Lung (tissue), 12 donors: ENCODE results near the gene ORC3. TPM values are rescaled to one million over a fixed set of nuclear protein-coding genes. Genes with fewer than 3 reads are reported as not detected.

Experiments
- ATAC-seq: fragments of 200-7000 bp; cut with Tn5 transposase; one replicate; pipeline ENCODE4 v1.9.1; 2020; ENCODE audit warnings: moderate number of reproducible peaks; ENCODE audit not compliant: insufficient read depth, low FRiP score
- DNase-seq, 3 donors: peaks; one replicate each; pipeline ENCODE4 v3.0.0-alpha.2; 2013 to 2017
- H3K27ac ChIP-seq, 2 donors: one replicate each; pipeline ENCODE4 v1.5.1; 2013; ENCODE audit warnings: mild to moderate bottlenecking in 2 of 2, moderate library complexity in 2 of 2, control low read depth in 1 of 2, inconsistent platforms in 1 of 2, low read depth in 1 of 2, low read length in 1 of 2
- H3K27me3 ChIP-seq, 3 donors: one replicate each; pipeline ENCODE4 v1.5.1; 2013; ENCODE audit warnings: low read length in 2 of 3; ENCODE audit not compliant: control insufficient read depth in 3 of 3, insufficient read depth in 3 of 3
- H3K36me3 ChIP-seq, 4 donors: one replicate each; pipeline ENCODE4 v1.5.1; 2013; ENCODE audit warnings: low read length in 4 of 4, mild to moderate bottlenecking in 1 of 4, moderate library complexity in 1 of 4; ENCODE audit not compliant: control insufficient read depth in 4 of 4, insufficient read depth in 4 of 4
- H3K4me1 ChIP-seq, 5 donors: one replicate each; pipeline ENCODE4 v1.5.1; 2013; ENCODE audit warnings: low read length in 5 of 5, mild to moderate bottlenecking in 2 of 5, moderate library complexity in 1 of 5; ENCODE audit not compliant: control insufficient read depth in 5 of 5, insufficient read depth in 5 of 5
- H3K4me3 ChIP-seq: one replicate; pipeline ENCODE4 v1.5.1; 2013; ENCODE audit warnings: mild to moderate bottlenecking, control low read depth, moderate library complexity
- H3K9ac ChIP-seq, 2 donors: one replicate each; pipeline ENCODE4 v1.5.1; 2013; ENCODE audit warnings: low read length in 2 of 2, control low read depth in 1 of 2; ENCODE audit not compliant: insufficient read depth in 1 of 2
- H3K9me3 ChIP-seq, 4 donors: one replicate each; pipeline ENCODE4 v1.5.1; 2013; ENCODE audit warnings: low read length in 3 of 4, mild to moderate bottlenecking in 1 of 4, moderate library complexity in 1 of 4; ENCODE audit not compliant: control insufficient read depth in 4 of 4, insufficient read depth in 3 of 4
- WGBS, 2 donors: extraction: QIAGEN DNeasy Blood & Tissue Kit; methylation state at CpG; one replicate each; pipeline ENCODE4 v1.1.7; 2013; 5-methylcytosine and 5-hydroxymethylcytosine counted together
- polyA plus RNA-seq, 2 donors: library from polyadenylated mRNA; stranded (reverse); fragments of 200-250 nt; gene quantifications; one replicate each; pipeline ENCODE4 v1.2.1, GENCODE V29; 2013
- total RNA-seq, 2 donors: library from RNA; depleted of rRNA in 1 of 2; stranded (reverse); fragments of >200 nt in 1 of 2; gene quantifications; one replicate each; pipeline ENCODE4 v1.2.1, GENCODE V29; 2014 to 2021
- TF ChIP-seq, protein P1 (sequence below): IDR thresholded peaks from 2 replicates; pipeline ENCODE4 v1.5.1; 2012; ENCODE audit warnings: mild to moderate bottlenecking; ENCODE audit errors: control extremely low read depth, extremely low read depth
- donor health status: control.
- donor health status: control.
- donor health status: Bipolar disorder and iron deficiency.
- donor health status: healthy.
- donor health status: DM: yes; HTN: yes; CAD: no.

The ORC3 gene
- total and polyA plus RNA-seq, 4 donors = 12.0 to 30.3 (median 16.8) TPM

GRCh38 chr6:87653074-87653962 is 63.4 kb downstream of the ORC3 start:
- Histone ChIP-seq H3K9me3 (no peaks in the 10 kb centered on the region), H3K27me3 (no peaks in the 10 kb centered on the region), H3K9ac (no peak overlapping the region), H3K4me1 (no peaks in the 10 kb centered on the region), H3K27ac (no peak overlapping the region), H3K36me3 (peaks cover 4 to 23% (median 14%) of the 10 kb centered on the region in 4 donors), H3K4me3 (no peak overlapping the region)
- no peak for ATAC-seq
- 68 to 81% methylated on average over 3 of the region's 3 CpGs for WGBS, 2 donors
- no peak for DNase-seq
- TF ChIP-seq, protein P1, sequence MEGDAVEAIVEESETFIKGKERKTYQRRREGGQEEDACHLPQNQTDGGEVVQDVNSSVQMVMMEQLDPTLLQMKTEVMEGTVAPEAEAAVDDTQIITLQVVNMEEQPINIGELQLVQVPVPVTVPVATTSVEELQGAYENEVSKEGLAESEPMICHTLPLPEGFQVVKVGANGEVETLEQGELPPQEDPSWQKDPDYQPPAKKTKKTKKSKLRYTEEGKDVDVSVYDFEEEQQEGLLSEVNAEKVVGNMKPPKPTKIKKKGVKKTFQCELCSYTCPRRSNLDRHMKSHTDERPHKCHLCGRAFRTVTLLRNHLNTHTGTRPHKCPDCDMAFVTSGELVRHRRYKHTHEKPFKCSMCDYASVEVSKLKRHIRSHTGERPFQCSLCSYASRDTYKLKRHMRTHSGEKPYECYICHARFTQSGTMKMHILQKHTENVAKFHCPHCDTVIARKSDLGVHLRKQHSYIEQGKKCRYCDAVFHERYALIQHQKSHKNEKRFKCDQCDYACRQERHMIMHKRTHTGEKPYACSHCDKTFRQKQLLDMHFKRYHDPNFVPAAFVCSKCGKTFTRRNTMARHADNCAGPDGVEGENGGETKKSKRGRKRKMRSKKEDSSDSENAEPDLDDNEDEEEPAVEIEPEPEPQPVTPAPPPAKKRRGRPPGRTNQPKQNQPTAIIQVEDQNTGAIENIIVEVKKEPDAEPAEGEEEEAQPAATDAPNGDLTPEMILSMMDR = no peak

DNA sequence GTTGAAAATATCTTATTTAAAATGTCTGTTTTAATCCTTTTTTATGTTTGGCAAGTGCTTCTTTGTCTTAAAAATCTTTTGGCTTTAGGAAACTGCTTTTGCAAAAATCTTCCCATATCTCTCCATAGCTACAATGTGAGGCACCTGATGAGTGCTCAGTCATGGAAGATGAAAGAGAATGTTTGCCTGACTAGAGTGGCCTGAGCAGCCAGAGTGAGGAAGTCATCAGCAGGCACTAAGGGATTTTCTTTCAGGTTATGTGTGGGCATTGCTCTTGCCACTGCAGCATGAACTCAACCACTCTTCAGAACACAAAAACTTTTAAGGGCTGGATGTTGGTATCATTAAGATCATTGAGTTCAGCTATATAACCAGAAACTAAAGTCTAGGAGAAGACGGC is 64.2 kb downstream of the ORC3 start:
- DNase-seq (no peak), ATAC-seq (no peak)
- H3K4me1 ChIP-seq = peaks cover 0 to 3% (median 0%) of the 10 kb centered on the region in 5 donors
- TF ChIP-seq, protein P1 = no peak
- H3K4me3 ChIP-seq = no peak overlapping the region
- no peak overlapping the region for H3K9ac ChIP-seq
- 87 to 96% methylated on average over 1 of the region's 1 CpG for WGBS, 2 donors
- no peaks in the 10 kb centered on the region for H3K27me3 ChIP-seq
- peaks cover 4 to 23% (median 14%) of the 10 kb centered on the region in 4 donors for H3K36me3 ChIP-seq
- H3K9me3 ChIP-seq = no peaks in the 10 kb centered on the region
- no peak overlapping the region for H3K27ac ChIP-seq

DNA sequence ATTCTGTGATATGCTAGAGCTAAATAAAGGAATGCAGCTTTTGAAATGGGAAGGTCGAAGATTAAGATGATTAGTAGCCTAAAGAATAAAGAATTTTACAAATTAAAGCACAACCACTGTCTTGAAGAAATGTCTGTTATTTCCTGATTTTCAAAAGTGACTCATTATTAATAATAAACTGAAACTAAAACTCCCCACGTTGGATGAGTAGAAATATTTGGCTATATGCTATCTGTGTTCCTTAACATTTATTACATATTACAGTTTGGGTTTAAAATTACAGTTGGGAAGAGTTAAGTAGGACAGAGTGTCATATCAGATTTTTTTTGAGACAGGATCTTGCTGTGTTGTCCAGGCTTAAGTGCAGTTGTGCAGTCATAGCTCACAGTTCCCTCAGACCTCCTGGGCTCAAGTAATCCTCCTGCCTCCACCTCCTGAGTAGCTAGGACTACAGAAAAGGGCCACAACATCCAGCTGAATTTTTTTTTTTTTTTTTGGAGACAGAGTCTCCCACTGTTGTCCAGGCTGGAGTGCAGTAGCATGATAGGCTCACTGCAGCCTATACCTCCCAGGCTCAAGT is 65.0 kb downstream of the ORC3 start:
- peaks cover 4 to 23% (median 14%) of the 10 kb centered on the region in 4 donors for H3K36me3 ChIP-seq
- 73 to 81% methylated on average over 2 of the region's 2 CpGs for WGBS, 2 donors
- H3K4me1 ChIP-seq = peaks cover 0 to 3% (median 0%) of the 10 kb centered on the region in 5 donors
- no peak for ATAC-seq
- H3K9me3 ChIP-seq = no peaks in the 10 kb centered on the region
- no peaks in the 10 kb centered on the region for H3K27me3 ChIP-seq
- H3K9ac ChIP-seq = no peak overlapping the region
- H3K4me3 ChIP-seq = no peak overlapping the region
- TF ChIP-seq, protein P1 = no peak
- no peak for DNase-seq
- H3K27ac ChIP-seq = no peak overlapping the region
